Measurements from ENCODE around the gene ZNRF1.

The ZNRF1 gene

DNA sequence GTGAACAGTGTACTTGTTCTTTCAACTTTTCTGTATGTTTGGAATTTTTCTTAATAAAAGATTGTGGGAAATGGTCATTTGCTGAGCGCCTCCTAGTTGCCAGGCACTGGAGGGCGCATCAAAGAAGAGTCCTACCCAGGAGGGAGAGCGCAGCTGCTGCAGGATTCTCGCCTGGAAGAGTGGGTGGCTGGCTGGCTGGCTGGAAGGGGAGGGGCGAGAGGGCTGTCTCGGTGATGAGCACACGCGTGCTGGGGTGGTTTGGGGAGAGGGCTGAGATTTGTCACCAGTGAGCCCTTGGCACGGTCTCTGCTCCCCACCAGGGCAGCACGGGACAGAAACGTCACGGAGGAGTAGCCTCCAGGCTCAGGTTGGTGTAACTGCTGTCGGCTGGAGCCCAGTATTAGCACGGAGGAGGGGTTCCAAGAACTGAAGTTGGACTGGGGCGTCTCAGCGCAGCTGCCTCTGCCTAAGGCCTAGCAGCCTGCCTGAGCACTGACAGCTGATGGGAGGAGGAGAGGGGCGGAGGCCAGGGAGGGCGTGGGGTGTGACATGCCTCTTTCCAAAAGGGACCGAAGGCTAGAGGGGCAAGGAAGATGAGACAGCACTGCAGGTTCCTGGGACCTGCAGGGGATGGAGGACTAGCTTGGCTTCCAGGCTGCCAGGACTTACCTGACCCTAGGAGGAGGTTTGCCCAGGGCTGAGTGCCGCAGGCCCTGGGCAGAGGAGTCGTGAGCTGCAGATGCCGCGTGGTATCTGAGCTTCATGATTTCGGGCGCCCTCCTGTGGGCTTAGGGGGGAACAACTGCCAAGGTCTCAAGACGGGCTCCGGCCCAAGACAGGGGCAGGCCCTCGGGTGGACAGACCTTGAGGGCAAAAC is 112.1 kb downstream of the ZNRF1 start:
- no peaks in the 10 kb centered on the region for H3K9me3 Mint-ChIP-seq
- ATAC-seq (replicated peaks) = peak; percentile 81
- H3K4me3 Mint-ChIP-seq = peak overlapping the region; percentile 45 to 66
- peaks cover 24 to 31% of the 10 kb centered on the region in 2 donors for H3K27me3 Mint-ChIP-seq
- H3K4me1 Mint-ChIP-seq (ENCODE audit: low read depth in 2 of 2) = peaks cover 16 to 25% of the 10 kb centered on the region in 2 donors
- peak; percentile 73 to 80 (median 75) for DNase-seq
- peak overlapping the region; percentile 57 to 91 for H3K27ac Mint-ChIP-seq
- H3K36me3 Mint-ChIP-seq (ENCODE audit: insufficient read depth) = no peaks in the 10 kb centered on the region

DNA sequence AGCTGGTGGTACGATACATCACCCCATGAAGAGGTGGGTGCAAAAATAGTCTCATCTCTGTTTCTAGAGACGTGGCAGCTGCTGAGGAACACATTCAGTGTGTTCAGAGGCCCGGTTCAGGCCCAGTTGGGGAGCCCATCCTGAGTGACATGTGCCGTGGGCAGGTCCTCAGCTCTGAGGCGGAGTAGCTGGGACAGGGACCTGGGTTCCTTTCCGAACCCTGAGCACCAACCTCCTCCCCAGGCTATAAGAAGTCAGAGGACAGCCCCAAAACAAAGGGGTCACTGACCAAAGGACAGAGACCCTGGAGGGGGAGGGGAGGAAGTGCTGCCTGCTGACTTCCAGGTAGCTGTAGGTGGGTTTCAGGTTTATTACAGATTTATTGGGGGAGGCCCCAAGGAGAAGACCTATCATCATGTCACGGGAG is 112.7 kb downstream of the ZNRF1 start:
- Mint-ChIP-seq H3K4me1 (ENCODE audit: low read depth in 2 of 2) (peaks cover 16 to 24% of the 10 kb centered on the region in 2 donors), H3K9me3 (no peaks in the 10 kb centered on the region), H3K4me3 (no peak overlapping the region), H3K27ac (peak overlapping the region in 1 of 2 donors; percentile 57), H3K27me3 (peaks cover 24 to 31% of the 10 kb centered on the region in 2 donors), H3K36me3 (ENCODE audit: insufficient read depth) (no peaks in the 10 kb centered on the region)
- no peak for DNase-seq
- ATAC-seq (replicated peaks) = peak; percentile 26

DNA sequence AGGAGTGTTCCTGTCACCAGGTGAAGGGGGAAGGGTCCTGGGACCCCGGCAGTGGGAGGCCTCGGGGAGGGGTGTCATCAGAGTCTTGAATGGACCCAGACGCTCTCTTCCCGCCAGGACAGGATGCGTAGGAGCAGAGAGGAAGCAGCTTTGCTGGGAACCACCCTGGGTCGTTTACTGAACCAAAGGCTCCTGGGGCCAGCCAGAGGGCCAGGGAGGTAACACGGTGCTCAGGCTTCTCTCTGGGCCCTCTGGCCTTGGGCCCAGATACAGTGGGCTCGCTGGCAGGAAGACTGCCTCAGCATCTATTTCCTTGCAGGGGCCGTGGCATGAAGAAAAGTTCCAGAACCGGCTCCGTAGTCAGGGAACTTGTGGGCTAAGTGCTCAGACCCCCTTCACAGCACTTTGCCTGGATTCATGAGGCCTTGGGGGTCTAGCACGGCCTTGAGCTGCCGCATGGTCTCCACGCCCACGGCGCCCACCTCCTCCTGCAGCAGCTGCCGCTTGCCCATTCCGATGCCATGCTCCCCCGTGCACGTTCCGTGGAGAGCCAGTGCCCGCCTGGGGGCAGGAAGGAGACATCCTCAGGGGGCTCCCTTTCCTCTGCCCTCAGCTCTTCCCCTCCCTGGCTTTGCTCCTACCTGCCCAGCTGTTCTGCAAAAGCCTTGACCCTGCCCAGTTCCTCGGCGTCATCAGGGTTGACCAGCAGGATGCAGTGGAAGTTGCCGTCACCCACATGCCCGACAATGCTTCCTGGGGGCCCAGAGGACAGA is 113.3 kb downstream of the ZNRF1 start:
- ATAC-seq (replicated peaks) = no peak
- Mint-ChIP-seq H3K4me1 (ENCODE audit: low read depth in 2 of 2) (peaks cover 16 to 25% of the 10 kb centered on the region in 2 donors), H3K36me3 (ENCODE audit: insufficient read depth) (no peaks in the 10 kb centered on the region), H3K4me3 (no peak overlapping the region), H3K27me3 (peaks cover 24 to 31% of the 10 kb centered on the region in 2 donors), H3K9me3 (no peaks in the 10 kb centered on the region), H3K27ac (peak overlapping the region in 1 of 2 donors; percentile 57)
- no peak for DNase-seq

DNA sequence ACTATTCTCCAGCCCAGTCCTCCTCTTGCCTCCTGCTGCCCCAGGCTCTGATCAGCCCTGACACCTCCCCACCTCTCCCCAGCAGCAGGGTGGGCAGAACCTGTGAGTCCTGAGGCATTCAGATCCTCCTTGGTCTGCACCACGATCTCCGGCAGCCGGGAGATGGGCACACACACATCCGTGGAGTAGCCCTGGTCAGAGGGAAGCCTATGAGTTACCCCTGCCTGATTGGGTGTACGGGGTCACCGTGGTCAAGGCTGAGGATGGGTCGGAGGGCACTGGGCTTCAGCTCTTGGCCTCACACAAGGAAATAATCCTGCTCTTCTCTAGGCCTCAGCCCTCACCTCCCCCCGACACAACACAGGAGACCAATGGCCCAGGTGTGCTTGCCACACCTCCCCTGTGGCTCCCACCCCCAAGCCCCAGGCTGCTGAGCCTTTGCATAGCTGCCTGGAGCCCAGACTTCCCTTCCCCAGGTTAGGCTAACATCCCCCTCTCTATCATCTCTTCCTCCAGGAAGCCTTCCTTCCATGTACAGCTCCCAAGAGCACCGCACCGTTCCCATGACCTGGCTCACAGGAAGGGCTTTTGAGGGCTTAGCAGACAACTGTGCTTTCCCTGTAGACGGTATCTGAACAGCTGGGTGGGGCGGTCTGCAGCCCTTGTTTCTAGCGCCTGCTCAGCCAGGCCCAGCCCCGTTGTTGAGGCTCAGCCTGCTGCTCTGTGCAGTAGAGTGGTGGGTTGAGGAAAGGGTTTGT is 114.1 kb downstream of the ZNRF1 start:
- peaks cover 16 to 25% of the 10 kb centered on the region in 2 donors for H3K4me1 Mint-ChIP-seq (ENCODE audit: low read depth in 2 of 2)
- no peaks in the 10 kb centered on the region for H3K36me3 Mint-ChIP-seq (ENCODE audit: insufficient read depth)
- peaks cover 24 to 31% of the 10 kb centered on the region in 2 donors for H3K27me3 Mint-ChIP-seq

DNA sequence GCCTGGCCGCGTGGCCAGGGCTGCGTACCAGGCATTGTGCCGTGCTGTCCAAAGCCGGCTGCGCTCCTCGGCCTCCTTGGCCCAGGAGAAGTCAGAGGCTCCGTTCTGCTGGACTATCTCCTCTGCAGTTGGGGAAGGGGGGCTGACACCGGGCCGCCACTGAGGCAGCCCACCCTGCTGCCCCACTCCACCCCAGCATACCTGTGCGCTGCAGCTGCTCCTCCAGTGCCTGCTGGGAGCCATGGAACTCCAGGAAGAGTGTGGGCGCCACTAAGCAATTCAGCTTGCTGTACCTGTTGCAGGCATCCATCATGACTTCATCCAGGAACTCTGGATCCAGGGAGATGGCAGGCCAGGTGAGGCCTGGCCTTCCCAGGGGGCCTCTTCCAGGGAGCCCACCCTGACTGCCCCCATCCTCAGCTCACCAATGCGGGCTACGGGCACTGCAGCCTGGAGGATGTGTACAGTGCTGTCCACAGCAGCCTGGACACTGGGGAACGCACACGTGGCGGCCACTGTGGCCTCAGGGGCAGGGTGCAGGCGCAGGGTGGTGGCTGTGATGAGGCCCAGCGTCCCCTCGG is 114.8 kb downstream of the ZNRF1 start:
- Mint-ChIP-seq H3K27me3 (peaks cover 24 to 31% of the 10 kb centered on the region in 2 donors), H3K9me3 (no peaks in the 10 kb centered on the region), H3K4me3 (no peak overlapping the region), H3K4me1 (ENCODE audit: low read depth in 2 of 2) (peaks cover 16 to 22% of the 10 kb centered on the region in 2 donors), H3K36me3 (ENCODE audit: insufficient read depth) (no peaks in the 10 kb centered on the region), H3K27ac (peak overlapping the region in 1 of 2 donors; percentile 16)
- no peak for DNase-seq
- ATAC-seq (replicated peaks) = no peak

More for the DNA sequence above, 114.1 kb downstream of the ZNRF1 start:
- H3K9me3 Mint-ChIP-seq = no peaks in the 10 kb centered on the region
- H3K4me3 Mint-ChIP-seq = no peak overlapping the region
- DNase-seq (no peak), ATAC-seq (replicated peaks) (no peak)
- peak overlapping the region in 1 of 2 donors; percentile 16 for H3K27ac Mint-ChIP-seq

DNA sequence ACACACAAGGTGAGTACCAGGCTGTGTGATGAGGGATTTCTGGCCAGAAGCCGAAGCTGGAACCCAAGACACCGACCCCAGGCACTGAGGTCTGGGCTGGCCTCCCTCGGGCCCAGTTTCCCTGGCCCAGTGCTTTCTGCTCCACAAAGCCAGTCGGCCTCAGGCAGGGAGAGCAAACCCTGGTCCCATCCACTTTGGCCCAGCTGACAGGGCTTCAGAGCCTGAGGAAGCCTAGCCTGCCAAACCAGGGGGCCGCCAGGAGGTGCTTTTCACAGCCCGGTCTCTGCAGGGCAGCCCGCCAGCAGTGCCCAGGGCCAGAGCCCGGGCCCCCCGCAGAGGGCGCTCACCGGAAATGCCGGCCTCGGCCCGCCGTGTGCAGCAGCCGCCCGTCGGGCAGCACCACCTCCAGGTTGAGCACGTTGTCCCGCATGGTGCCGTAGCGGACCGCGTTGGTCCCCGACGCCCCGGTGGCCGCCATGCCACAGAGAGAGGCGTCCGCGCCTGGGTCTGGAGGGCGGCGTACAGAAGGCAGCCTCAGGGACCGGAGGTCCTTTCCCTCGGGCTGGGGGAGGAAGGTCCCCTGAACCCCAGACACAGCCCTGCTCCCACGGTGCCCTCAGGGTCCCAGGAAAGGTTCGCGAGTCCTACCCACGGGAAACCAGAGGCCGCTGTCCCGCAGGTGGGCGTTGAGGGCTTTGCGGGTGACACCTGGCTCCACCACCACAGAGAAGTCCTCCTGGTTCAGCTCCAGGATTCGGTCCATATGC is 115.5 kb downstream of the ZNRF1 start:
- no peak overlapping the region for H3K27ac Mint-ChIP-seq
- H3K9me3 Mint-ChIP-seq = no peaks in the 10 kb centered on the region
- H3K4me1 Mint-ChIP-seq (ENCODE audit: low read depth in 2 of 2) = peaks cover 10 to 14% of the 10 kb centered on the region in 2 donors
- DNase-seq = no peak
- ATAC-seq (replicated peaks) = no peak
- H3K27me3 Mint-ChIP-seq = peaks cover 24 to 31% of the 10 kb centered on the region in 2 donors
- H3K36me3 Mint-ChIP-seq (ENCODE audit: insufficient read depth) = no peaks in the 10 kb centered on the region
- H3K4me3 Mint-ChIP-seq = no peak overlapping the region

DNA sequence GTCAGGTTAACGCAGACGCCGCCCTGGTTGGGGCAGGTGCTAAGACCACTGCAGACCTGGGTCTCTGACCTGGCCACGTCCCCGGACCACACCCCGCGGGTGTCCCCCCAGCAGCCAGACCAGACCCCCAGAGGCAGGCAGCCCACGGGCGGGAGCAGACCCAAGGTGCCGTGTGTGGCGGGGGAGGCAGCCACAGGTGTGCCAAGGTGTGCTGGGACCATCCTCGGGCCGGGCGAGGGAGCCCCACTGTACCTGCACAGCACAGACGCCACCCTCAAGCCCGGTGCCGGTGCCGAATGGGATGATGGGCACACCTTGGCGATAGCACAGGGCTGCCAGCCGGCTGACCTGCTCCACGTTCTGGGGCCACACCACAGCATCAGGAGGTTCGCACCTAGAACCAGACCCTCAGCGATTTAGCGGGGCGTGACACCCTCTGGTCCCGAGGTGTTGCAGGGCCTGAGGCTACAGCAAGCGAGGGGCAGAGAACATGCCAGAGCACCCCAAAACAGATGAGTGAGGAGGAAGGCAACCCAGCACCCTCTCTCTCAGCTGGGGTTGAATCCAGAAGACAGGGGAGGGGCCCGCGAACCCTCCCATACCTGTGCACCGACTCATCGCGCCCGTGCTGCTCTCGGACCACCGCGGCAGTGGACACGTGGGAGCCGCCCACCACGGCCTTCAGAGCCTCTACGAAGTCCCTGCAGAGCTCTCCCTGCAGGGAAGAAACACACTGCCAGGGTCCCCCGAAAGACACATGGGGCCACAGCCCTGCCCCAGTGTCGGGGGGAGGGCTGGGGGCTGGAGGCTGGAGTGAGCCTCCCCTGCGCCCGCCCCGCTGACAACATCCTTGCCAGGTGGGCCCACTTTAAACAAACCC is 116.4 kb downstream of the ZNRF1 start:
- no peak overlapping the region for H3K4me3 Mint-ChIP-seq

DNA sequence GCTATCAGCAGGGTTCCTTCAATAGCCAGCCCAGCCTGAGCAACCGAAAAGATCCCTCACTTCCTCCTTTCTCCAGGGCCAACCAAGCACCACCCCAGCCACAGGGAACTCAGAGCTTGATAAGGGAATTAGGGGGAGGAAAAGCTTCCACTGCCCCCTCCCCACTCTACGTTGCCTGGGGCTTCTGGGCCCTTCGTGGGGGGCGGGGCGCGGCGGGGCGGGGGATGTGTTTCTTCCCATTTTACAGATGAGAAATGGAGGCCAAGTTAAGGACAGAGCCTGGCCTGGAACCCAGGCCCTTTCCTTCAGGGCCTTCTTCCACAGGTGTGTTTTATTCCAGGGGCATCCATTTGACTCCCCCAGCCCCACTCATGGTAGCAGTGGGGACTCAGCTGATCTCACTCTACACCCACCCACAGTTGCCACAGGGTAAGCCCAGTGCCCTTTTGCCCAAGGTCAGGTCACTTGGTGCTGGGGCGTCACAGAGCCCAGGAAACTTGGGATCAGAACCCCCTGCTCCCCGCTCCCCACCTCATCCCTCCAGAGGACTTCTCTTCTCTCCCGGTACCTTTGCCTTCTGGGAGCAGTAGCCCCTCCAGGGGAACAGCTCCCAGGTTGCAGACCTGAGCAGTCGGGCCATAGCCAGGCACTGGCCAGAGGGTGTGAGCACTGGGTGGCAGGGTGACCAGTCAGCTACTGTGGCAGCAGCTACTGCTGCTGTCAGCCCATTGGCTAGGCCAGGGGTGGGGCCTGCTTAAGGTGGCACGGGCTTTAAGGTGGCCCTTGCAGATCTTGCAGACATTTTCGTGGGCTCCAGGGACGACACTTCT is 117.5 kb downstream of the ZNRF1 start, which contains the start of gene LDHD:
Gene LDHD, minus strand, starts transcription at position 700 of the 830 bp plus-strand sequence. Its CDS starts 60 bp downstream, at position 640.
- peak within 1 kb of the TSS in 1 of 2 donors; percentile 31 for H3K4me3 Mint-ChIP-seq
- H3K9me3 Mint-ChIP-seq = peaks cover 0 to under 1% of the 10 kb centered on the region in 2 donors
- peaks cover 0 to 4% of the 10 kb centered on the region in 2 donors for H3K4me1 Mint-ChIP-seq (ENCODE audit: low read depth in 2 of 2)
- H3K36me3 Mint-ChIP-seq (ENCODE audit: insufficient read depth) = no peaks in the 10 kb centered on the region
- no peak for DNase-seq
- peak; percentile 33 for ATAC-seq (replicated peaks)
- H3K27me3 Mint-ChIP-seq = peaks cover 17 to 24% of the 10 kb centered on the region in 2 donors
- H3K27ac Mint-ChIP-seq = no peak within 1 kb of the TSS

More for the DNA sequence above, 116.4 kb downstream of the ZNRF1 start:
- ATAC-seq (replicated peaks) (no peak), DNase-seq (no peak)
- no peaks in the 10 kb centered on the region for H3K36me3 Mint-ChIP-seq (ENCODE audit: insufficient read depth)
- H3K4me1 Mint-ChIP-seq (ENCODE audit: low read depth in 2 of 2) = peaks cover 6 to 12% of the 10 kb centered on the region in 2 donors
- no peak overlapping the region for H3K27ac Mint-ChIP-seq
- peaks cover 23 to 31% of the 10 kb centered on the region in 2 donors for H3K27me3 Mint-ChIP-seq
- no peaks in the 10 kb centered on the region for H3K9me3 Mint-ChIP-seq

DNA sequence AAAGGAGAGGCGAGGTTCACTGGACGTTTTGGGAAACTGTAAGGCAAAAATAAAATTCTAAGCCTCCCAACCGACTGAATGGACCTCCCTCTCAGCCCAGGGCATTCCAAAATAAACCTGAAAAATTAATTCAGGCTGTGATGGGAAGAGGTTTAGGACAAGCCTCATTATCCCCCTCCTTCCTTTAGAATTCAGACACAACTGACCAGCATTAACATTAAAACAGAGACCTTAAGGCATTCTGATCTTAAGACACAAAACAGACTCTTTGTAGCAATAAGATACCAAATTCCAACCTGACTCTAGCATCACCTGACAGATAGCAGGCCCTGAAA is 118.1 kb downstream of the ZNRF1 start:
- no peak overlapping the region for H3K4me3 Mint-ChIP-seq
- no peak overlapping the region for H3K27ac Mint-ChIP-seq
- peaks cover 0 to 2% of the 10 kb centered on the region in 2 donors for H3K9me3 Mint-ChIP-seq
- peaks cover 12 to 18% of the 10 kb centered on the region in 2 donors for H3K27me3 Mint-ChIP-seq
- ATAC-seq (replicated peaks) (no peak), DNase-seq (no peak)
- peaks cover 0 to 3% of the 10 kb centered on the region in 2 donors for H3K4me1 Mint-ChIP-seq (ENCODE audit: low read depth in 2 of 2)
- no peaks in the 10 kb centered on the region for H3K36me3 Mint-ChIP-seq (ENCODE audit: insufficient read depth)

DNA sequence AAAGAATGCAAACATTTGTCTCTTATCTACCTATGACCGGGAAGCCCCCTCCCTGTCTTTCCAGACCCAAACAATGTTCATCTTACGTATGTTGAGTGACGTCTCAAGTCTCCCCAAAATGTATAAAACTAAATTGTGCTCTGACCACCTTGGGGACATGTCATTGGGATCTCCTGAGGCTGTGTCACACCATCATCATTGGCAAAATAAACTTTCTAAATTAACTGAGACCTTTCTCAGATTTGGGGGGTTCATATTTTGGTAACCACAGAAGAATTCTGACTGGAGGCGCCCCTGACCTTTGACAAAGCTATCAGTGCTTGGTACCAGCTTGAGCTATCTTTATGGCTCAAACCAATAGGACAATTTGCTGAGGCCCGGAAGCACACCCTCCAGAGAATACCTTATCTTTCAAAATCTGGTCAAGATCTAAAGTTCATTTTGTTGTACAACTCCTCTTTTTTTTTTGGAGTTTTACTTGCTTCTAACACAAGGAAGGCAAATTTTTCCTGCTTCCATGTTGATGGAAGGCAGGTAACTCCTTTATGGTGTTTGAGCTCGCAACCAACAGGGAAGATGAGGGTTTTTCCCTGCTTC is 120.2 kb downstream of the ZNRF1 start:
- Mint-ChIP-seq H3K36me3 (ENCODE audit: insufficient read depth) (no peaks in the 10 kb centered on the region), H3K27me3 (no peaks in the 10 kb centered on the region), H3K4me3 (no peak overlapping the region), H3K4me1 (ENCODE audit: low read depth in 2 of 2) (peaks cover 0 to 3% of the 10 kb centered on the region in 2 donors), H3K9me3 (peaks cover 0 to 4% of the 10 kb centered on the region in 2 donors), H3K27ac (no peak overlapping the region)
- no peak for DNase-seq
- no peak for ATAC-seq (replicated peaks)
